Measurements from ENCODE around the gene ARFGAP3.

ARFGAP3 gene

GRCh38 chr22:42856865-42857704 lies at the start of gene ARFGAP3:
Gene ARFGAP3, minus strand, starts transcription at chr22:42857273. Its CDS starts 91 bp downstream, at chr22:42857182.
- in situ Hi-C loops (cut with MboI; ENCODE audit: low pct_unique_long_range_greater_than_20kb, low sequenced_read_pairs, unreplicated experiment) = no loop called here
- DNase-seq (ENCODE audit: low spot score) = peak; percentile 99
- no peak for TF ChIP-seq CTCF (IDR thresholded peaks at IDR 0.05; ENCODE audit: extremely low read depth, insufficient read depth, missing control alignments)

DNA sequence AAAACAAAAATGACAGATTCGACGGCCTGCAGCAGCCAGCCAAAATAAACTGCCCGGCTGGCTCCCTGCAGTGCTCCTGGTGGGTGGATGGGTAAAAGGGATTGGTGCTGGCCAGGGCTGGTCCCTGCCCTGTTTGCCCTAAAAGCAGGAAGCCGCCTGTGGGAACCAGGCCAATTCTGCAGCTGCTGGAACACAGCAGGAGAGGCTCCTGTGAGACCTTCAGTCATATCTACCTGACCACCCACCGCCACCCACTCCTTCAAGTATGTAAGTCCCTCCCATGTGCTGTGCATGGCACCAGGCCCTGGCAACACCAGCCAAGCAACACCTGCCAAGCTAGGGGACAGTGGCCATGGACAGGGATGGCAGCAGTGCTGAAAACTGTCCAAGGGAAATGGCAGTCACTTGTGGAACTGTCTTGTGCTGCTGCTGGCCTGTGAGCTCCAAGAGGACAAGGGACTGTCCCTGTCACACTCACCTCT lies 48.7 kb upstream of the ARFGAP3 start:
- in situ Hi-C loops (cut with MboI; ENCODE audit: low pct_unique_long_range_greater_than_20kb, low sequenced_read_pairs, unreplicated experiment) = no loop called here
- TF ChIP-seq CTCF (IDR thresholded peaks at IDR 0.05; ENCODE audit: extremely low read depth, insufficient read depth, missing control alignments) = no peak
- no peak for DNase-seq (ENCODE audit: low spot score)

- in situ Hi-C loops (cut with MboI; ENCODE audit: low pct_unique_long_range_greater_than_20kb, low sequenced_read_pairs, unreplicated experiment) = no loop called here
- no peak for TF ChIP-seq CTCF (IDR thresholded peaks at IDR 0.05; ENCODE audit: extremely low read depth, insufficient read depth, missing control alignments)
- DNase-seq (ENCODE audit: low spot score) = no peak
Measured at GRCh38 chr22:42905217-42905616, 48.1 kb upstream of the ARFGAP3 start.

GRCh38 chr22:42904050-42904449 lies 47.0 kb upstream of the ARFGAP3 start:
- in situ Hi-C loops (cut with MboI; ENCODE audit: low pct_unique_long_range_greater_than_20kb, low sequenced_read_pairs, unreplicated experiment) = no loop called here
- DNase-seq (ENCODE audit: low spot score) = no peak

DNA sequence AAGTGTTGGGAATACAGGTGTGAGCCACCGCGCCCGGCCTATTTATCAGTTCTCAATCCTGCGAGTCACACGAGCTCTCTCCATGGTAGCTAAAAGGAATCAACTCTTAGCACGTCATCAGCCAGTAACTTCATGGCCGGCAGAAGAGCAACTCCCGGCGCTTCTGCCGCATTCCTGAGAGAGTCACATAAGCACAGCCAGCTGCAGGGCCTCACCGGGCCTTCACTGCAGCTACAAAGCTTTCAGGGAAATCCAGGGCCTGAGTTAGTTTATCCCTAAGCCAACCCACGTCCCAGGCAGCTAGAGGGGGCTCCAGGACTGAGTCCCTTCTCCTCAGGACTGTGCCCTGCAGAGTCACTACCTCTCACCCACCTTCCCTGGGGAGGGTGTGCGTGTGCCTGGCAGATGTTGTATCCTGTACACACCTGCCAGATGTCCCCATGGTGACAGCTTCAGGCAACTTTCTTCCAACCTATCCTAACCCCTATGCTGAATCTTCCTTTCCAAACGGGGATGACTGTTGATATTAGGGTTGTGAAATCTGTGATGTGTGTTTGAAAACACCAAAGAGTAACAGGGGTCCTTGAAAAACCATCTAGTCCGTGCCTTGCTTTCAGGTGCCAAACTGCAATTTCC lies 45.9 kb upstream of the ARFGAP3 start:
- DNase-seq (ENCODE audit: low spot score) = no peak
- no peak for TF ChIP-seq CTCF (IDR thresholded peaks at IDR 0.05; ENCODE audit: extremely low read depth, insufficient read depth, missing control alignments)
- in situ Hi-C loops (cut with MboI; ENCODE audit: low pct_unique_long_range_greater_than_20kb, low sequenced_read_pairs, unreplicated experiment) = no loop called here

More at GRCh38 chr22:42904050-42904449, 47.0 kb upstream of the ARFGAP3 start:
- TF ChIP-seq CTCF (IDR thresholded peaks at IDR 0.05; ENCODE audit: extremely low read depth, insufficient read depth, missing control alignments) = no peak

GRCh38 chr22:42901790-42902508 lies 44.9 kb upstream of the ARFGAP3 start:
- no peak for DNase-seq (ENCODE audit: low spot score)
- in situ Hi-C loops (cut with MboI; ENCODE audit: low pct_unique_long_range_greater_than_20kb, low sequenced_read_pairs, unreplicated experiment) = no loop called here
- TF ChIP-seq CTCF (IDR thresholded peaks at IDR 0.05; ENCODE audit: extremely low read depth, insufficient read depth, missing control alignments) = peak; percentile 33

Data from GM13977 (cell line).